Sigmoid colon (tissue), 7 donors: ENCODE data around the gene CGB8. TPM values are rescaled to one million over a fixed set of nuclear protein-coding genes. Genes with fewer than 3 reads are reported as not detected.

Source experiments
- DNase-seq: peaks from one replicate; pipeline ENCODE4 v3.0.0-alpha.2; 2019
- H3K27ac ChIP-seq, 4 donors: fragments of 200-600 bp; sonication (generic); one replicate each; pipeline ENCODE4 v1.5.1; 2016 to 2019; ENCODE audit warnings: mild to moderate bottlenecking in 1 of 4
- H3K27me3 ChIP-seq, 3 donors: fragments of 200-600 bp; sonication (generic); one replicate each; pipeline ENCODE4 v1.5.1; 2019; ENCODE audit warnings: mild to moderate bottlenecking in 1 of 3
- H3K36me3 ChIP-seq, 4 donors: fragments of 200-600 bp; sonication (generic); one replicate each; pipeline ENCODE4 v1.5.1; 2016 to 2019
- H3K4me1 ChIP-seq, 4 donors: fragments of 200-600 bp; sonication (generic); one replicate each; pipeline ENCODE4 v1.5.1; 2017 to 2019
- H3K4me3 ChIP-seq, 4 donors: fragments of 200-600 bp; sonication (generic); one replicate each; pipeline ENCODE4 v1.5.1; 2017 to 2019; ENCODE audit warnings: mild to moderate bottlenecking in 2 of 4, moderate library complexity in 1 of 4
- H3K9me3 ChIP-seq, 4 donors: fragments of 200-600 bp in 3 of 4; sonication (generic) in 3 of 4; one replicate each; pipeline versions ENCODE4 v1.5.1 to v1.6.1; 2013 to 2019
- CTCF ChIP-seq, 4 experiments: fragments of 450-650 bp in 3 of 4; fragments of 200-600 bp in 1 of 4; IDR thresholded peaks; one replicate each; pipeline ENCODE4 v1.5.1; 2016 to 2019; ENCODE audit warnings: antibody characterized with exemption in 4 of 4, mild to moderate bottlenecking in 3 of 4, moderate library complexity in 2 of 4
- EP300 ChIP-seq, 4 donors: sonication (generic); formaldehyde crosslinking; IDR thresholded peaks; one replicate each; pipeline ENCODE4 v1.6.1; 2017; ENCODE audit warnings: antibody characterized with exemption in 4 of 4
- POLR2A ChIP-seq, 2 donors: fragments of 450-650 bp; IDR thresholded peaks; one replicate each; pipeline ENCODE4 v1.6.1; 2016; ENCODE audit warnings: antibody characterized with exemption in 2 of 2, mild to moderate bottlenecking in 2 of 2, moderate library complexity in 2 of 2
- POLR2AphosphoS5 ChIP-seq, 4 donors: sonication (generic); formaldehyde crosslinking; IDR thresholded peaks; one replicate each; pipeline ENCODE4 v1.6.1; 2017; ENCODE audit warnings: antibody characterized with exemption in 4 of 4
- WGBS, 2 donors: extraction: QIAGEN DNeasy Blood & Tissue Kit; methylation state at CpG; one replicate each; pipeline ENCODE4 v1.1.7; 2013; 5-methylcytosine and 5-hydroxymethylcytosine counted together
- intact Hi-C: fragments of 100-400 bp; cut with DNase I; formaldehyde crosslinking; loops from one replicate; pipeline ENCODE4 v1.15.1; 2023
- polyA plus RNA-seq, 3 donors: library from polyadenylated mRNA; stranded (reverse); fragments of 200-250 nt; gene quantifications; one replicate each; pipeline ENCODE4 v1.2.3, GENCODE V29; 2013
- total RNA-seq, 4 donors: library from RNA; depleted of rRNA; stranded (reverse); fragments of >200 nt; gene quantifications; one replicate each; pipeline ENCODE4 v1.1.0, GENCODE V29; 2016
- donor health status: healthy with polysubstance abuse.
- donor health status: Bipolar disorder and iron deficiency.
- donor health status: healthy.

The CGB8 gene
- total and polyA plus RNA-seq, 7 donors: not detected

GRCh38 chr19:49091391-49092038, 42.6 kb upstream of the CGB8 start:
- Histone ChIP-seq H3K36me3 (peaks cover 39 to 88% (median 55%) of the 10 kb centered on the region in 4 donors), H3K27ac (no peak overlapping the region), H3K9me3 (no peaks in the 10 kb centered on the region), H3K4me3 (no peak overlapping the region), H3K4me1 (peaks cover 0 to 22% (median 20%) of the 10 kb centered on the region in 4 donors), H3K27me3 (no peaks in the 10 kb centered on the region)
- intact Hi-C loops: no loop called here
- 89 to 92% methylated on average over 17 of the region's 17 CpGs for WGBS, 2 donors
- TF ChIP-seq POLR2AphosphoS5 (IDR thresholded peaks at IDR 0.05) (no peak), POLR2A (IDR thresholded peaks at IDR 0.05) (no peak), EP300 (IDR thresholded peaks at IDR 0.05) (no peak), CTCF (IDR thresholded peaks at IDR 0.05) (no peak)
- DNase-seq: no peak

- Histone ChIP-seq H3K9me3 (no peaks in the 10 kb centered on the region), H3K27me3 (no peaks in the 10 kb centered on the region), H3K4me3 (peak overlapping the region; percentile 74 to 85 (median 80)), H3K36me3 (peaks cover 15 to 36% (median 16%) of the 10 kb centered on the region in 4 donors), H3K27ac (peak overlapping the region in 3 of 4 donors; percentile 90 to 96 (median 91)), H3K4me1 (peaks cover 0 to 34% (median 32%) of the 10 kb centered on the region in 4 donors)
- 17 to 50% methylated on average over 11 of the region's 11 CpGs for WGBS, 2 donors
- intact Hi-C loops: loop anchor here (10.0 kb wide), 1 partner anchor 369 kb away; the partner anchor contains the start of genes ALDH16A1 and PIH1D1
- no peak for TF ChIP-seq POLR2AphosphoS5 (IDR thresholded peaks at IDR 0.05)
- no peak for DNase-seq
These were observed 37.4 kb upstream of the CGB8 start for GRCh38 chr19:49086296-49086695.

- peaks cover 11 to 32% (median 13%) of the 10 kb centered on the region in 4 donors for H3K36me3 ChIP-seq
- no peaks in the 10 kb centered on the region for H3K27me3 ChIP-seq
- peak overlapping the region; percentile 74 to 85 (median 80) for H3K4me3 ChIP-seq
- TF ChIP-seq POLR2AphosphoS5 (IDR thresholded peaks at IDR 0.05): no peak
- TF ChIP-seq EP300 (IDR thresholded peaks at IDR 0.05): no peak
- TF ChIP-seq CTCF (IDR thresholded peaks at IDR 0.05): no peak
- TF ChIP-seq POLR2A (IDR thresholded peaks at IDR 0.05): no peak
- H3K27ac ChIP-seq: peak overlapping the region; percentile 90 to 96 (median 91)
- no peak for DNase-seq
- 0 to 1% methylated on average over 14 of the region's 14 CpGs for WGBS, 2 donors
- intact Hi-C loops: loop anchor here (2.0 to 10.0 kb wide), 2 partner anchors 29 to 369 kb away; partner anchors contain the start of genes ALDH16A1, LIN7B and PIH1D1
- peaks cover 0 to 34% (median 32%) of the 10 kb centered on the region in 4 donors for H3K4me1 ChIP-seq
- no peaks in the 10 kb centered on the region for H3K9me3 ChIP-seq
These were observed 36.9 kb upstream of the CGB8 start for GRCh38 chr19:49085868-49086232.

- intact Hi-C loops: loop anchor here (2.0 to 10.0 kb wide), 2 partner anchors 30 to 370 kb away; partner anchors contain the start of genes ALDH16A1, LIN7B and PIH1D1
- TF ChIP-seq CTCF (IDR thresholded peaks at IDR 0.05) (no peak), EP300 (IDR thresholded peaks at IDR 0.05) (peak in 1 of 4 donors; percentile 62), POLR2AphosphoS5 (IDR thresholded peaks at IDR 0.05) (peak; percentile 91 to 96 (median 94)), POLR2A (IDR thresholded peaks at IDR 0.05) (peak; percentile 72 to 79)
These were observed 36.3 kb upstream of the CGB8 start, which contains the start of gene SNRNP70 for GRCh38 chr19:49085020-49085867. Gene SNRNP70, plus strand, starts transcription at chr19:49085451. Its CDS starts 964 bp downstream, at chr19:49086415.

More at GRCh38 chr19:49085020-49085867, 36.3 kb upstream of the CGB8 start, which contains the start of gene SNRNP70:
- Histone ChIP-seq H3K27me3 (no peaks in the 10 kb centered on the region), H3K36me3 (peaks cover 4 to 26% (median 7%) of the 10 kb centered on the region in 4 donors), H3K4me3 (peak within 1 kb of the TSS; percentile 74 to 85 (median 80)), H3K4me1 (peaks cover 0 to 34% (median 32%) of the 10 kb centered on the region in 4 donors), H3K9me3 (no peaks in the 10 kb centered on the region), H3K27ac (peak within 1 kb of the TSS; percentile 90 to 96 (median 91))
- WGBS, 2 donors: 0% methylated on average over 89 of the region's 89 CpGs
- peak; percentile 100 for DNase-seq
